Breast epithelium (tissue), 4 donors: ENCODE results near the gene AOPEP. TPM values are rescaled to one million over a fixed set of nuclear protein-coding genes. Genes with fewer than 3 reads are reported as not detected.

Source experiments
- DNase-seq, 2 donors: peaks; one replicate each; pipeline ENCODE4 v3.0.0-alpha.2; 2019; ENCODE audit warnings: low spot score in 2 of 2
- H3K27ac ChIP-seq, 2 donors: fragments of 200-600 bp; sonication (generic) in 1 of 2; one replicate each; pipeline ENCODE4 v1.5.1; 2016 to 2019; ENCODE audit warnings: mild to moderate bottlenecking in 1 of 2
- H3K27me3 ChIP-seq, 2 donors: fragments of 200-600 bp; sonication (generic) in 1 of 2; one replicate each; pipeline versions ENCODE4 v1.5.1 to v1.6.0; 2017 to 2019; ENCODE audit warnings: control low read depth in 1 of 2, mild to moderate bottlenecking in 1 of 2
- H3K36me3 ChIP-seq: fragments of 200-600 bp; one replicate; pipeline ENCODE4 v1.5.1; 2019
- H3K4me1 ChIP-seq, 2 donors: fragments of 200-600 bp; sonication (generic); one replicate each; pipeline ENCODE4 v1.5.1; 2016 to 2019; ENCODE audit warnings: control low read depth in 1 of 2
- H3K4me3 ChIP-seq, 3 donors: fragments of 200-600 bp; sonication (generic); 1 replicate in 2 of 3; 2 replicates in 1 of 3; pipeline ENCODE4 v1.5.1; 2016 to 2019; ENCODE audit warnings: mild to moderate bottlenecking in 3 of 3, moderate library complexity in 2 of 3
- H3K9me3 ChIP-seq, 2 donors: fragments of 200-600 bp; sonication (generic) in 1 of 2; one replicate each; pipeline ENCODE4 v1.5.1; 2016 to 2019; ENCODE audit warnings: control low read depth in 1 of 2
- CTCF ChIP-seq, 3 donors: fragments of 450-650 bp; IDR thresholded peaks; one replicate each; pipeline ENCODE4 v1.5.1; 2016 to 2017; ENCODE audit warnings: antibody characterized with exemption in 3 of 3, mild to moderate bottlenecking in 3 of 3, moderate library complexity in 3 of 3
- POLR2A ChIP-seq: fragments of 450-650 bp; IDR thresholded peaks from one replicate; pipeline ENCODE4 v1.6.1; 2016; ENCODE audit warnings: antibody characterized with exemption, mild to moderate bottlenecking, moderate library complexity
- POLR2AphosphoS5 ChIP-seq, 3 donors: sonication (generic); formaldehyde crosslinking; IDR thresholded peaks; one replicate each; pipeline ENCODE4 v1.6.1; 2017; ENCODE audit warnings: antibody characterized with exemption in 3 of 3
- intact Hi-C: fragments of 100-400 bp; cut with DNase I; formaldehyde crosslinking; loops from one replicate; pipeline ENCODE4 v1.15.1; 2023; ENCODE audit warnings: low total_unique reads
- total RNA-seq, 3 donors: library from RNA; depleted of rRNA; stranded (reverse); fragments of >200 nt; gene quantifications; one replicate each; pipeline ENCODE4 v1.1.0, GENCODE V29; 2016

The AOPEP gene
- total RNA-seq, 3 donors from 2014 or later = 15.5 to 94.1 (median 87.5) TPM

DNA sequence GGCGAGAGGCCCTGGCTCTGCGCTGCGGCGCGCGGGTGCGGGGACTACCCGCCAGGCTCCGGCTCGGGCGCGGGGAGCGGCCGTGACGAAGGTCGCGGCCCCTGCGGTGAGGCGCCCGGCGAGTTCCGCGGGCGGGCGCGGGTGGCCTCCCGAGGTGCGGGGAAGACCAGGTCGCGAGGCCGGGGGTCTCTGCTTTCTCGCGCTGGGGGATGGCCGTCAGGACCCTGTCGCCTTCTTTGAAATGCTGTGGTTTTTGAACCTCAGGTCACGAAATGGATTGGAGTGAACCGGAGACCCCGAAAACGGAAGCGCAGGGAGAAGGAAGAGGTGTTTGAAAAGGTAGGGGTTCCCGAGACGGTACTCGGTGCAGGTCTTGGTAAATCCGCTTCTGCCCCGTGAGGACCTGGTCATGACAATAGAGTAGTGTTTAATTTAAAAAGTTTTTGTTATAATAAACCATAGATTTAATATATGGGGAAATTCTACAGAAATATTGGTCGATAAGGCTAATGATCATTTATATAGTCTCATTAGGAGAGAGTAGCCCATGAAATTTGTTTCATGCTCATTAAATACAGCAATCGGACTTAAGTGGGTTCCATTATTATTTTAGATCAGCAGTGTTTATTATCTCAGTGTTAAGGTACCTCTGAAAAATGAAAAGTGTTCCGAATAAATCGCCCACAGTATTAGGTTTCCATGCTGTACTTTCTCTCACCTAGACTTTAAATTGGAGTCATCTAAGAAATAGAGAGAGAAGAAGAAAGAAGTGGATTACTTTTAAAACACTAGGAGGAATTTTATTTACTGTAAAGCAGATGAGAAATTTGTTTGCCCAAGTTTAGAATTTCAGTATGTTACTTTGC is 279.0 kb downstream of the AOPEP start:
- intact Hi-C loops = no loop called here
- no peaks in the 10 kb centered on the region for H3K27me3 ChIP-seq
- H3K27ac ChIP-seq = peak overlapping the region; percentile 93 to 95
- no peaks in the 10 kb centered on the region for H3K9me3 ChIP-seq
- no peaks in the 10 kb centered on the region for H3K4me1 ChIP-seq
- no peaks in the 10 kb centered on the region for H3K36me3 ChIP-seq
- DNase-seq = no peak
- TF ChIP-seq POLR2AphosphoS5 (IDR thresholded peaks at IDR 0.05) (no peak), CTCF (IDR thresholded peaks at IDR 0.05) (no peak), POLR2A (no peak)
- peak overlapping the region; percentile 70 to 89 (median 72) for H3K4me3 ChIP-seq

- no peak for TF ChIP-seq CTCF (IDR thresholded peaks at IDR 0.05)
- TF ChIP-seq POLR2AphosphoS5 (IDR thresholded peaks at IDR 0.05) = no peak
- TF ChIP-seq POLR2A = no peak
- peak overlapping the region; percentile 85 to 95 for H3K27ac ChIP-seq
- no peaks in the 10 kb centered on the region for H3K27me3 ChIP-seq
Measured at GRCh38 chr9:95007226-95007869, 280.8 kb downstream of the AOPEP start.

GRCh38 chr9:95008151-95008771 is 281.8 kb downstream of the AOPEP start:
- Histone ChIP-seq H3K9me3 (no peaks in the 10 kb centered on the region), H3K27ac (peak overlapping the region; percentile 85 to 95), H3K27me3 (no peaks in the 10 kb centered on the region), H3K4me3 (peak overlapping the region; percentile 70 to 89 (median 72)), H3K4me1 (no peaks in the 10 kb centered on the region), H3K36me3 (no peaks in the 10 kb centered on the region)
- intact Hi-C loops = no loop called here
- no peak for DNase-seq
- TF ChIP-seq POLR2AphosphoS5 (IDR thresholded peaks at IDR 0.05) = no peak
- TF ChIP-seq POLR2A = no peak
- no peak for TF ChIP-seq CTCF (IDR thresholded peaks at IDR 0.05)

More at GRCh38 chr9:95007226-95007869, 280.8 kb downstream of the AOPEP start:
- no peaks in the 10 kb centered on the region for H3K36me3 ChIP-seq
- no peaks in the 10 kb centered on the region for H3K9me3 ChIP-seq
- no peaks in the 10 kb centered on the region for H3K4me1 ChIP-seq
- H3K4me3 ChIP-seq = peak overlapping the region; percentile 70 to 89 (median 72)
- DNase-seq = no peak
- intact Hi-C loops = no loop called here

DNA sequence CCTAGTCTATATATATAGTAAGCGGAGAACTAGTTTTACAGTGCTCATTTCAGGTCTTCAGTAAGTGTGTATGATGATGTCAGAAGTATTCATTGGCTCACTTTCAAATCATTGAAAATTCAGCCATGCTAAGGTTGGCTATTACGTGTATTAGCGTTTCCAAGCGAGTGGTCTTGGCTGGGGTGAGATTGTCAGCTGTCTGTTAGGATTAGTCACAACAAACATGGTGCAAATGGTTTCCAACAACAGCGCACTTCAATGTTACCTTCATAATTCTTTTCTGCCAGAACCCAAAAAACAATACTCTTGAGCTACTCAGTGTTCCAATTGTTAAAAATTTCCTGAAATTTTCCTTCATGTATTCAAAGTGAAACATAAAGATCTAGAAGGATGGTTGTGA is 283.0 kb downstream of the AOPEP start:
- intact Hi-C loops = no loop called here
- Histone ChIP-seq H3K4me1 (no peaks in the 10 kb centered on the region), H3K4me3 (no peak overlapping the region)

More for the DNA sequence above, 283.0 kb downstream of the AOPEP start:
- Histone ChIP-seq H3K36me3 (no peaks in the 10 kb centered on the region), H3K27me3 (no peaks in the 10 kb centered on the region), H3K9me3 (no peaks in the 10 kb centered on the region), H3K27ac (no peak overlapping the region)
- TF ChIP-seq CTCF (IDR thresholded peaks at IDR 0.05) = no peak
- no peak for TF ChIP-seq POLR2AphosphoS5 (IDR thresholded peaks at IDR 0.05)
- no peak for TF ChIP-seq POLR2A
- DNase-seq = no peak
